ENCODE measurements around the gene ZNF727. TPM values are rescaled to one million over a fixed set of nuclear protein-coding genes. Genes with fewer than 3 reads are reported as not detected.
"Not testable (repeated sequence)": the region's sequence is repeated elsewhere in the genome, so short reads cannot be mapped to it uniquely, and the experiment has no call there.

Gene ZNF727
- total RNA-seq, 2 donors from 2014 or later = 0.69 to 1.2 TPM

DNA sequence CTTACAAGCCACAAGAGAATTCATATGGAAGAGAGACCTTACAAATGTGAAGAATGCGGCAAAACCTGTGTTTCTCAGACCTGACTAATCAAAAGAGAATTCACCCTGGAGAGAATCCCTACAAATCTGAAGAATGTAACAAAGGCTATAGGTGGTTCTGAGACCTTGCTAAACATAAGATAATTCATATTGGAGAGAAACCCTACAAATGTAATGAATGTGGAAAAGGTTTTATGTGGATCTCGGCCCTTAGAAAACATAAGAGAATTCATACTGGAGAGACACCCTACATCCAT is 33.4 kb downstream of the ZNF727 start:
- TF ChIP-seq, protein P1, sequence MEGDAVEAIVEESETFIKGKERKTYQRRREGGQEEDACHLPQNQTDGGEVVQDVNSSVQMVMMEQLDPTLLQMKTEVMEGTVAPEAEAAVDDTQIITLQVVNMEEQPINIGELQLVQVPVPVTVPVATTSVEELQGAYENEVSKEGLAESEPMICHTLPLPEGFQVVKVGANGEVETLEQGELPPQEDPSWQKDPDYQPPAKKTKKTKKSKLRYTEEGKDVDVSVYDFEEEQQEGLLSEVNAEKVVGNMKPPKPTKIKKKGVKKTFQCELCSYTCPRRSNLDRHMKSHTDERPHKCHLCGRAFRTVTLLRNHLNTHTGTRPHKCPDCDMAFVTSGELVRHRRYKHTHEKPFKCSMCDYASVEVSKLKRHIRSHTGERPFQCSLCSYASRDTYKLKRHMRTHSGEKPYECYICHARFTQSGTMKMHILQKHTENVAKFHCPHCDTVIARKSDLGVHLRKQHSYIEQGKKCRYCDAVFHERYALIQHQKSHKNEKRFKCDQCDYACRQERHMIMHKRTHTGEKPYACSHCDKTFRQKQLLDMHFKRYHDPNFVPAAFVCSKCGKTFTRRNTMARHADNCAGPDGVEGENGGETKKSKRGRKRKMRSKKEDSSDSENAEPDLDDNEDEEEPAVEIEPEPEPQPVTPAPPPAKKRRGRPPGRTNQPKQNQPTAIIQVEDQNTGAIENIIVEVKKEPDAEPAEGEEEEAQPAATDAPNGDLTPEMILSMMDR (IDR thresholded peaks at IDR 0.05) = no peak
- intact Hi-C loops (cut with DNase I) = no loop called here
- no peaks in the 10 kb centered on the region for H3K4me1 ChIP-seq
- H3K9me3 ChIP-seq = peaks cover 23% of the 10 kb centered on the region
- no peak overlapping the region for H3K9ac ChIP-seq (ENCODE audit: low read depth in 2 of 2, low read length in 2 of 2)
- no peak overlapping the region for H3K27ac ChIP-seq
- H3K27me3 ChIP-seq = no peaks in the 10 kb centered on the region
- no peak overlapping the region for H3K4me3 ChIP-seq
- no peaks in the 10 kb centered on the region for H3K36me3 ChIP-seq
- no peak for DNase-seq

DNA sequence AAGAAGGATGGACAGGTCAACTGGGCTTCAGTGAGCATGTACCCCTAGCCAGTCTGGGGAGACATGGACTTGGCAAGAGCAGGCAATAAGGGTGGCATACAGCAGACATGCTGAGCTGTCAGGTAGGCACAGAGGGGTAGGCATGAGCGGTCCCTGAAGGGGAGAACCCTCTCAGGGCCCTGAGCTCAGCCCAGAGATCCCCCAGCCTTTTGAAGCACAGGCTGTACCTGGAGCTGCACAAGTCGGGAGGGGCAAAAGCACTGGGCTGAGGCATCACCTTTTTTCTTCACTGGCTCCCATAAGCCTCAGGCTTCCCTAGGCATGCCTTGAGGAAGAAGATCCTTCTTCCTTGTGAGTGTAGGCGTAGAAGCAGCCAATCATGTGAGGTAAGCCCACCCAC is 42.3 kb downstream of the ZNF727 start:
- H3K27me3 ChIP-seq = no peaks in the 10 kb centered on the region
- H3K36me3 ChIP-seq = no peaks in the 10 kb centered on the region
- DNase-seq = no peak
- H3K27ac ChIP-seq = no peak overlapping the region
- H3K4me1 ChIP-seq = no peaks in the 10 kb centered on the region
- intact Hi-C loops (cut with DNase I) = no loop called here
- H3K4me3 ChIP-seq = no peak overlapping the region
- no peak overlapping the region for H3K9ac ChIP-seq (ENCODE audit: low read depth in 2 of 2, low read length in 2 of 2)
- TF ChIP-seq, protein P1 (IDR thresholded peaks at IDR 0.05) = no peak
- no peaks in the 10 kb centered on the region for H3K9me3 ChIP-seq

DNA sequence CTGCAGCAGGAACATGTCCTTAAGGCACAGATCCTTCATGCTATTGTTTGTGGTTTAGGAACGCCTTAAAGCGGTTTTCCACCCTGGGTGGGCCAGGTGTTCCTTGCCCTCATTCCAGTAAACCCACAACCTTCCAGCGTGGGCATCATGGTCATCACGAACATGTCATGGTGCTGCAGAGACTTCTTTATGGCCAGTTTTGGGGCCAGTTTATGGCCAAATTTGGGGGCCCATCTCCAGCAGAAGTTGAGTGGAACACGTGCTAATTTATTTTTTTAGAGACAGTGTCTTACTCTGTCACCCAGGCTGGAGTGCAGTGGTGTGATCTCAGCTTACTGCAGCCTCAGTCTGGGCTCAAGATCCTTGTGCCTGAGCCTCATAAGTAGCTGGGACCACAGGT is 43.6 kb downstream of the ZNF727 start:
- H3K4me1 ChIP-seq; H3K9ac ChIP-seq (ENCODE audit: low read depth in 2 of 2, low read length in 2 of 2); H3K4me3 ChIP-seq; H3K27me3 ChIP-seq; DNase-seq; H3K27ac ChIP-seq; H3K36me3 ChIP-seq; H3K9me3 ChIP-seq; intact Hi-C loops (cut with DNase I): not testable (repeated sequence)

Other genes starting within 250 kb of the ZNF727 start
- not detected for gene ZNF722, start 46.6 kb upstream of the ZNF727 start, total RNA-seq
- gene ZNF735, start 161.8 kb downstream of the ZNF727 start, total RNA-seq = not detected
- not detected for gene ZNF679, start 183.0 kb downstream of the ZNF727 start, total RNA-seq